ENCODE measurements around the gene EFNA5.

EFNA5 gene

DNA sequence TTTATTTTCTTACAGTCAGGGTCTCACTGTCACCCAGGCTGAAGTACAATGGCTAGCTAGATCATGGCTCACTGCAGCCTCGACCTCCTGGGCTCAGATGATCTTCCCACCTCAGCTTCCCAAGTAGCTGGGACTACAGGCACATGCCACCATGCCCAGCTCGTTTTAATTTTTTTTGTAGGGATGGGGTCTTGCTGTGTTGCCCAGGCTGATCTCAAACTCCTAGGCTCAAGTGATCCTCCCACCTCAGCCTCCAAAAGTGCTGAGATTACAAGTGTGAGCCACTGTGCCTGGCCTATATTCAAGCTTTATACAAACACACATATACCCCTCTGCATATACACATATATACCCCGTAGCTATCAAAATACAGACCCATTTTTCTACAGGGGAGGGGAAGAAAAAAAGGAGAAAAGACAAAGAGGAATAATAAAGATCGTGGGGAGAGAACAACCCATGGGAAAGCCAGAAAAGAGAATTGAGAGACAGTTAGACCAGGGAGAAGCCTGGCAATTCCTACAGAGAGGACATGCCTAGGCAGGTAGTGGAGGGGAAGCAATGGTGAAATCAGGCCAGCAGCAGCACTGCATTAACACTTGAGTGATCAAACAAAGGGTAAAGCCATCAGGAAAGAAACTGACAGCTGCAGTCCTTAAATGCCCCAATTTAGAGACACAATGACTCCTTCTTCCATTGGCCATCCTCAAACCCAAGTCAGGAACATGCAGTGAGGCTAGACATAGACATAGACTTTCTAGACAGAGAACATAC is 102.7 kb downstream of the EFNA5 start:
- no peak for DNase-seq

DNA sequence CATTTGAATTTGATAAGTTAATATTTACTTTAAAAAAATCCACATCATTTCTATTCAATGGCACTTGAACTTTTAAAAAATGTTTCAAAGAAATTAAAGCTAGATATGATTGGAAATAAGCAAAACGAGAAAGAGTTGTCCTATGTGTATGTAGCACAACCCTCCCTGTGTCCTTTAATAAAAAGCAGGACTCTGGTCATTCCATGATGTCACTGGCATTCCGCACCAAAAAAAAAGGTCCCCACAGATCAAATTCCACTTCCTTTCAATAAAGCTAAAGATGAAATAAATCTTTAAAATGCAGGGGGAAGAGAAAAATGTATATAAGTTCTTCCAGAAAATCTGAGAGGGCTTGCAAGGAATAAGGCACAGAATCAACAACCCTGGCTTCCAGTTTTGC is 103.8 kb downstream of the EFNA5 start:
- DNase-seq: no peak

DNA sequence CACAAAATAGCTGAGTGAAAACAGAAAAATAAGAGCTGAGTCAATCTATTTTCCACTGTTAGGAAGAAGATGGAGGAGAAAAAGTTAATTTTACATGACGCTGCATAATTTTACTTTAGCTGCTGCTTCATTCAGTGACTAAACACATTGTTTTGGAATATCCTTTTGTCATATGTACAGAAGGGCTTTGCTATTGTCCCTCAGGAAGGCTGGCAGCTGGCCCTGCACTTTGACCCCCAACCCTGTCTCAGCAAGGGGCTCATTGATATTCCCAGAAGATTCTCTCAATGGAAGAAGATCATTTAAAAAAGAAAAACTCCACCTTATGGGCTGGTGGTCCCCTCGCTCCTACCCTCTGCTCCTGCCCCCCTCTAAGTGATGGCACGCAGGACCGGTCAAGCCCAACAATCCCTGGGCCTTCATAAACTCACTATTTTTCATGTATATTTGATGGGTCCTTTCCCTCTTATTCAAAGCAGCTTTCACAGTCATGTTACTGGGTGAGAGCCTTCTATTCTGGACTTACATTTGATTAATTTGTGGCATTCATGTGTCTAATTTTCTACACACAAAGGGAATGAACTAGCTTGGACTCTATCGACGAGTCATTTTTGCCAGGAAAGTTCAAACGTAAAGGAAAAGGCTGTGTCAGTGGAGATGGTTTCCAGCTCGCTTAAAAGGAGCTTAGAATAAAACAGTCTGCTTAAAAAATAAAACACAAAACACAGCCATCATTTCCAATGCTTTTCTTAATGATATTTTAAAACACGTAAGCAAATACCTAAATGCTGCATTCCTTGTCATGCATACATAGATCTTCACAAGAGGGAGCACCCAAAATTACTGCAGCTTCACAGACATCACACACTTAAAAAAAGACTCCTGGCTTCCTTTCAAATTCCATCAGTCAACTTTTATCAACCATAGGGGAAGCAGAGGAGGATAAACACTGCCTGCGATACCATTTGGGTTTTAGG is 104.7 kb downstream of the EFNA5 start:
- no peak for DNase-seq

DNA sequence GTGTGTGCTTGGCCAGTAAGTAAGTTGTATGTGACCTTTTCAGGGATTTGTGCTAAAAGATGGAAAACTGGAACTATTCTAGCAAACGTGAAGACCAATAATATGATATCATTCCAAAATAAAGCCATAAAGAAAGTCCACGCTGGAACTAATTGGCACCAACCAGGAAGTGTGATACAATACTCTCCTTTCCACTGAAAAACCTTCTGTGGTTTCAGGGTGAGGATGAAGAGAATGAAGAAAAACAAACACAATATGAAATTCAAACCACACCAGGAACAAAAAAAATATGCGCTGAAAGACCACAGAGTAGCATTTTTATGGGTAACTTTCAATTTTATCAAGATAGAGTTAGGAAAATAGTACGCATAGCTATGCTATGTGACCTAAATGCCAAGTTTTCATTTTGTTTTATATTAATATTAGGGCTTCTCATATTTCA is 105.8 kb downstream of the EFNA5 start:
- no peak for DNase-seq

DNA sequence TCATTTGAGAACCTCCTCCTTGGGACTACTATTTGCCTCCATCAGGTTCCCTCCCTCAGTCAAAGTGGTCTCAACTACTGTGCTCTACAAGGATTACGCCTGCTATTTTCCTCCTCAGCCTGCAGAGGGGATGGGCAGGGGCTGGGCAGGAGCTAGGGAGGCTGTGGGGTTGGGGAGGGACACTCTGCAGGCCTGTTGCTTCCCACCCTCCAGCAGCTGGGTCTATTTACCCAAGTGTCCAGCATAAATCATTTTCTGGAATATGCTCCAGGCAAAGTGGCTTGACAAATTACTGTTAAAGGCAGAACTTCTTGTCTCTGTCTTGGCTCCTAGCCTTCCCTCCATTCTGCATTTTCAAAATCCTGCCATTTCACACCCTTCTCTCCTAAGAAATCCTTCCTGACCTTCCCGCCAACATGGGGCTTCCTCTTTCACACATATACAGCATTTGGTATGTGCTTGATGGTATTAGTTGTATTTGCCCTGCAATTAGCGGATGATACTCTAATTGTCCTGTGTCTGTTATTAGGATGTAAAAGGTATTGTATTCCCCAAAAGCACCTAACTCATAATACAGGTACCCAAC is 106.7 kb downstream of the EFNA5 start:
- no peak for DNase-seq

DNA sequence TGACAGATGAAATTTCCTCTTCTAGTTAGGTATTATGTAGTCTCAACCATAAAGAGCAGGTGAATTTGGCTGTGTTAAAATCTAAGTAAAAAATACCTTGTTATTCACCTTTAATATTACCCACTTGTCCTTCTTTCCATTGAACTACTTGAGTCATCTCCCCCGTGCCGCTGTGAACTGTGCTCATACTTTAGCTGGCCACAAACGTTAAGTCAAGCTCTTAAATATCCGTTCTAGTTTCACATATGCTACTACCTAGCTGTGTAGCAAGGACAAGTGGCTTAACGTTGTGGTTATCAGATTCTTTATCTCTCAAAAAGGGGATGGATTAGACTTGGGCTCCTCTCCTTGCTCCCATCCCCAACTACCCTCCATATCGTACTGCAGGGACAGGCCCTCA is 110.4 kb downstream of the EFNA5 start:
- no peak for DNase-seq

DNA sequence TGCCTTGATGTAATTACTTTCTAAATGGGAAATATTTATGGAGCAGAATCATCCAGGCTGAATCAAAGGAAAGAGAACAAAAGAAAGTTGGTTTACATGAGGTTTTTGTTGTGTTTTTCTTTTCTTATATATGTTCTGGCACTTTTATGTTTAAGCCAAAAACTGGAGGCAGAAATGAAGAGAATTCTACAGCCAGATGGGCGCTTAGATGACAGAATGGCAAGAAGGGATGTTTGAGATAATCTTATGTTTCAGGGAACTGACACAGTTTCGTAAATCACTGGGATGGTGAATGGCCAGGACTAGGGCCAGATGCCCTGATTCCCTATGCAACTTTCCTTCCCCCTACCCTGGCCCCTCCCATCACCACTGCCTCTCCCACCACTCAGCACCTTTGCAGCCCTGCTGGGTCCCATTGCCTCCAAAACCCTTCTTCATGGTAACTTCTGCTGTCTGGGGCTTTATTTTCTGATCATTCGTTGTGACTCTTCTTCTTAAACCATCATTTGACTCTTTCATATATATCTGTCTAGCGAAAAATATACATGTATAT is 111.8 kb downstream of the EFNA5 start:
- no peak for DNase-seq

DNA sequence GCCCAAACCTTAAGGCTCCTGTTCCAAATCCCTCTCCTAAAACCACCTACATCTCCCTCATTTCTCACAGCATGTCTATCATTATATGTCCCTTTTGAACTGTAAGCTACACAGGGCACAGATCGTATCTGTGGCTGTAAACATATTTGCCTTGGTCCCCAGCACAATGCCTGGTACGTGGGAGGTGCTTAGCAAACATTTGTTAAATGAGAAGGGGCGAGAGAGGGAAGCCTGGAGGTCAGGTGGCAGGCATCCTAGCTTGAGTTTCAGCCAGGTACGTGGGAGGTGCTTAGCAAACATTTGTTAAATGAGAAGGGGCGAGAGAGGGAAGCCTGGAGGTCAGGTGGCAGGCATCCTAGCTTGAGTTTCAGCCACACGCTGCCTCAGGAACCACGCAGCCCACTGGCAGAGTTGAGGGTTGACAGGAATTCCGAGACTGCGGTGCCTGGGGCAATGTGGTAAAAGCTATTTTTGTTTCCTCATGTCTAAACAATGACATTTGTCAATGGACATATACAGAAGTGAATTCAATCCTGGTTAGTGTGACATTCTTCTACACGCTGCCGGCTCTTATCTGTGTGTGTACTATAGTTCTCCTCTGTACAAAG is 113.6 kb downstream of the EFNA5 start:
- no peak for DNase-seq

DNA sequence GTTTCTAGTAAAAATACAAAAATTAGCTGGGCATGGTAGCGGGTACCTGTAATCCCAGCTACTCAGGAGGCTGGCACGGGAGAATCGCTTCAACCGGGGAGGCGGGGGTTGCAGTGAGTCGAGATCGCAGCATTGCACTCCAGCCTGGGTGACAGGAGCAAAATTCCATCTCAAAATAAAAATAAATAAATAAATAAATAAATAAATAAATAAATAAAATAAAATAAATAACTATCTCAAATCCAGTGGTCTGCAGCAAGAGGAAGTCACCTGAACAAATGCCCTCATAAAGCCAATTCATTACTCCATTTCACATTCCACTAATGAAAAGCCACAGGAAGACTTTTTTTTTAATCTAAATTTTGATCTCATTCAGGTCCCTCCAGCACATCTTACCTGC is 114.2 kb downstream of the EFNA5 start:
- no peak for DNase-seq

DNA sequence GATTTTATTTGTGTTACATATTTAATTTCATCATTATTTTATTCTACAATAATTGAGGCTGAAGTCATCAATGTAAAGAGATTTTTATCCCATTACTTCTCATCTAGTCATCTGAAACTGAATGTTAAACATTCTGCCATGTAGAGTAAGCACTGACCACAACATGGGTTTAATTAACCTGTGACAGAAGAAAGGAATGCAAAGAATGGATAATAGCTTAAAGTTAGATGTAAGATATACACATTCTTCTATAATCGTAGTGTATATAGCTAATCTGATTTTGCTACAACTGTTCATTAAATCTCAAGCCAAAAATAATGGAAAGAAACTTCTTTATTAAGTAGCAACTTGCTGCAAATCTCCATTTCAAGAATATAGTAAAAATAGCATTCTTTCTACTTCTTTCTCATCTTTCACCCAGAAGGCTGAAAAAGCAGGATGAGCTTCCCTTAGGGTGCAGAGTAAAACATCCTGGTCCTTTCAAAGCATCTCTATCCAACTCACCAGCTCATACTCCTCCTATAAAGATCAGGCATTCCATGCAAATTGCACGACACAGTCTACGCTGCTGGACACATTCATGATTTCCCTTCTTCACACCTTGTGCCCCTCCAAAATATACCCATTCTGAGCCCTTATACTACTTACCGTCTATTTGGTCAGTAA is 115.2 kb downstream of the EFNA5 start:
- DNase-seq: no peak

DNA sequence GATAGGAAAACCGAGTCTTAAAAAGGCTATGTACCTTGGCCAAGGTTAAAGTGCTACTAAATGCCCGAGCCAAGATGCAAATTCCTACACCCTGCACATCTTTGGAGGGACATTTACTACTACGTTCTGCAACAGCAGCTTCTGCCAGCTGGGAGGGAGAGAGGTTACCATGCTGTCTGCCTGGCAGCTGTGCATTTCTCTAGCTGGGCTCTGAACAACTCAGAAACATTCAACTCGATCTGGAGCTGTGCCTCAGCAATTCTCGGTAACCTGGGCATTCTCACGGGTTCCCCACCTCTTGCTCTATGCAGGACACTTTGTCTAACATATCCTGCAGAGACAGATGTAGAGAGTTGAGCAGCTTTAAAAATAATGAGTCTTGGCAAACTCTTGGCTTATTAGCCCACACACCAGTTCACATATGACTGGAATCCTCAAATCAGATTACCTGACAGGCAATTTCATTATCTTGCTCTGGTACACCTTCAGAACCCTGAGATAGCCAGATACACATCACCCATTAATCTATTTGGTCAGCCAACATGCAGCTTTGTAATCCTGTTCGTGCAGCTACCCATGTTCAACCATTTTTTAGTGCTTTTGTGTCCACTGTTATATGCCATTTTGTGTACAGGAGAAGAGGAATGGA is 115.8 kb downstream of the EFNA5 start:
- no peak for DNase-seq

DNA sequence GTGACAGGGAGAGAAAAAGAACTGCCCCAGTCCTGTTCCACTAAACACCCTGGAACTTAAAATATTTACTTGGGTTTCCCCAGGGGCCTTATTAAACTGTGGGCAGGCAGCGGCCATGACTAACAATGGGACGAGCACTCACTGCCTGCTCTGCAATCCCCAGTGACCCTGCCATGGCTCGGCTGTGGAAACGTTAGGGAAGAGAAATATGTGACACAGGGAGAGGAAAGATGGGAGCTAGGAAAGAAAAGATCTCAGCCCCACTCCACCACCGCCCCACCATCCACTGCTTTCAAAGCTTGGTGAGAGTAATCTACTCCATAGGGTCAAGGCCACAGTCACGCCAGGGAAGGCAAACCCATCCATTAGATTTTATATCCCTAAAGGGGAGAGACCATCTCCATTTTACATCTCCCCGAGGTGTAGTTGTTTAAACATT is 117.6 kb downstream of the EFNA5 start:
- DNase-seq: no peak

DNA sequence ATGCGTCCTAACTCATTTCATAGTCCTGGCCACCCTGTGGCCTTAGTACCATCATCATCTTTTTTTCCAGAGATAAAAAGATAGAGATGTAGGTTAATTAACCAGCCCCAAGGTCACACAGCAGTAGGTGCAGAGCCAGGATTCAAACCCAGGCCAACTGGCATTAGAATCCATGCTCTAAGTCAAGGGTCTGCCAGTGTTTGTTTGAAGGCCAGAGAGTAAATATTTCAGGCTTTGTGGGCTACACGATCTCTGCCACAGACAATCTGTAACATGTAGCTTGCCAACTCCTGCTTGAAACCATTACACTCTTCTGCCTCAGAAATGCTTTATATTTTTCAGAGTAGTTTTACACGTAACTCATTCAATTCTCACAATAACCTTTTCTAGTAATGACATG is 119.6 kb downstream of the EFNA5 start:
- no peak for DNase-seq

DNA sequence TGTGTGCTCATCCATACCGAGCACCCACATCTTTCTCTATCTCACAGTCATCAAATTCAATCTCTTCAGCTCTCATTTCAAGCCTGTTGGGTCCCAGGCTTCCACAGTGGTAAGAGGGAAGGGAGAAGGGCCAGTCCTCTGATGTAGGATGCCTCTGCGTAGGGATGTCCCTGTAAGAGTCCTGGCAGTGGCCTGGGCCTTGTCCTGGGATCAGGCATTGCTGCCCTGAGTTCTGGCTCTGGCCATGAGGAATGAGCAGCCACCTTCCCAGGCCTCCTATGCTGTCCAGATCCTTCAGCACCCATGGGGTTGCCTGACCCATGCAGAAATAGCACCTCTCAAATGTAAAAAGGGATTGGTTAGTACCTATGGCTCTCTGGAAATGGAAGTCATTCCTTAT is 121.2 kb downstream of the EFNA5 start:
- no peak for DNase-seq

DNA sequence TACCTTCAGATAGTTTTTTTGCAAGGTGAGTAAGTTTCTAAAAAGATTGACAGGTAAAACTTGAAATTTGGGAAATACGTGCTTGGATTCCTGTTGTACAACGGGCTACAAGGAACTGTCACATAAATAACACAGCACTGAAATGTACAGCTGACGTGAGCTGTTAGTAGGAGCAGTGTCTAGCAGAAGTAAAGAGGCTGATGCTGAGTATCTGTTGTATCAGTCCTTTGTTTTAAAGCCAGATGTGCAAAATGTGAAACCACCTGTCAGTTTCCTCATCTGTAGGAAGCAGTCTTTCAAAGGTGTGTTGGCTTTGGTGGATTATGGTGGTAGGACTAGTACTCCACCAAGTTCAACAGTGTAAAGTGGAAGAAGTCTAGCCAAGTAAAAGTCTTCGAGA is 122.3 kb downstream of the EFNA5 start:
- no peak for DNase-seq

DNA sequence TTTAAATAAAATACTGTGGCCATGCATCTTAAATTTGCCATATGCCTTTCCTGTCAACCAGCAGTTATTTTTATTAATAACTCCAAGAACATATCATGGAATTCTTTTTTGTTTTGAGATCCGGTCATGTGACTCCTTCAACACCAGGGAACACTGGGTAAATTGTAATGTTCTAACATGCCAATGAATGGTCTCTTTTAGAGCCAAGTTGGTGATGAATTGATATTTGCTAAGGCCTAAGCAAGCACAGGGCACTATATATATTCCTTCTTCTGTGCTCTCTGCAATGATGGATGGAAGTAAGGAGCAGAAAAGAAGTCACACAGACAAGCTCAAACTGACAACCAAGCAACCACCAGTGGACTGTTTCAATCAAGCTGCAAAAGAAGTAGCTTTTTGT is 124.0 kb downstream of the EFNA5 start:
- DNase-seq: no peak

DNA sequence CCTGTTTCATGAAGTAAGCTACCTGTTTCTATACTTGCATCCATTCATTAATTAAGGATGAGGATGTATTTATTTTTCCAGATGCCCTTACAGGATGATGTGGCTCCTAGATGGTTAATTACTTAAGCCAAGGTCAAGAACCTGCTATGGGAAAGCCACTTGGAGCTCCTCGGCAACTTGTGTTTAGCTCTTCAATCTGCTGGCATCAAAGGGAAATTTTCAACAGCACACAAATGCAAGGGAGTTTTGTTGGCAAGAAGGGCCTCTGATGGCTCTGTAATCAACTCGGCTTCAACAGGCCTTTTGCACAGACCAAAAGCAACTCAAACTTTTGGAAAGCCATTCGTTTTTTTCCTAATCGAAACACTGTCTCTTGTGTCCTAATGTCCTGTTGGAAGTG is 125.3 kb downstream of the EFNA5 start:
- no peak for DNase-seq

DNA sequence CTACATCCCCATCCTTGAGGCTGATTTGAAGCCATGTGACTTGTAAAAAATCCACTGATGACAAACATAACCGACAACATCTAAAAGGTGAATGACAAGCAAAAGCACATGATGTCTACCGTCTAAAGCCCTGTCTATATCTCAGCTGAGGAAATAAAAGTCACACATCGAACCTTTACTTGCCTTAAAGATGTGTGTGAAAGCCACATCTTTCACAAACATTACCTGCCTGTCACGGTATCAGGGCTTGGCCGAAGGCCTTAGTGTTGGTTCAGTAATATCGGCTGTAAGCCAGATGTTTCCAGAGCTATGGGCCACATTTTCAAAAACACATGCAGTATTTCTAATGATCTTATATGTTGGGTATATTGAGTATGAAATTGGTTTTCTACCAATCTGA is 125.8 kb downstream of the EFNA5 start:
- no peak for DNase-seq

DNA sequence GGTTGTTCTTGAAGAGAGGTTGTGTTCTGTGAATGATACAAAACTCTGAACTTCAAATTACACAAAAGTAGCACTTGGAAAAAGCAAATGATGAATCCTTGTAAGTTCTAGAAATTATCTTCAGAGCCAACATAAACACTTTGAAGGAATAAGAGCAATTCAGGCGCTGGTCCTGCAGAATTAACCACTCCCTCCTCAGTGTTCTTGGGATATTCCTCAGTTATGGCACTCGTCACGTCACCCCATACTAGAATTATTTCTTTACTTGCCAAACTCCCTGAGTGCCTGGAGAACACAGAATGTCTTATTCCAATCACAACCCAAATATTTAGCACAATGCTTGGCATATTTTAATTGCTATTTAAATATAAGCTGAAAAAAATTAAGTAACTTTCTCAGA is 126.3 kb downstream of the EFNA5 start:
- no peak for DNase-seq

DNA sequence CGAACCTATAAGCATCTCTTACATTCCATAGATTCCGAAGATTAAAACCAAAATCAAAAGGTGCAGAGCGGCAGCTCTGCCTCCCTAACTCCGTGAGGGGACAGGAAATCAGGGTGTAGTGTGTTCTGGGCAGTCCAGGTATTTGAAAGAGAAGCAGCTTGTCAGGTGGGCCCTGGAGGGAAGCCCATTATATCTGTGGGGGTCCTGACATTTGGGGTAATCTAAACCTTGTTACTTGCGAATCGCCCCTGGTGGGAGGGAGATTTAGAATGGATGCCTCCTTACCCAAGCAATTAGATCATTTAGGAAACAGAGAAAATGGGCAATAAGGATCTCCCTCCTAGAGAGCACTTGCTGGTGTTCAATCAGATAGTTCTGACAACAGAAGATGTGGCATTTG is 126.9 kb downstream of the EFNA5 start:
- DNase-seq: no peak

DNA sequence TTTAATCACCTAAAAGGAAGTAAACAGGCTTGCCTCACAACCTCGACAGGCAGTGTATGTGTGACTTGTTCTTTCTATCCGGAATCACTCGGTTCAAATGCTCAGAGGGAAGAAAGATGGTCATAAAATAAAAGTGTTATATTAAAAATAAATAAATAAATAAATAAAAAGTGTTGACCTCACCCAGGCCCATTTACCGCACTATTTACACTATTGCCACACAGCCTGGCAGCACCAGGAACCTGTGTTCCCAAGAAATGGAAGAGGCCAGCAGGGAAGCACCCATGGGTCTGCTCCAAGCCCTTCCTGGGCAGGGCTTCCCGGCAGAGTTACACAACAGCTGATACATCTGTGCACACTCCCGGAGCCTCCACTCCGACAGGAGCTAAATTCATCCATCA is 127.9 kb downstream of the EFNA5 start:
- DNase-seq: no peak

DNA sequence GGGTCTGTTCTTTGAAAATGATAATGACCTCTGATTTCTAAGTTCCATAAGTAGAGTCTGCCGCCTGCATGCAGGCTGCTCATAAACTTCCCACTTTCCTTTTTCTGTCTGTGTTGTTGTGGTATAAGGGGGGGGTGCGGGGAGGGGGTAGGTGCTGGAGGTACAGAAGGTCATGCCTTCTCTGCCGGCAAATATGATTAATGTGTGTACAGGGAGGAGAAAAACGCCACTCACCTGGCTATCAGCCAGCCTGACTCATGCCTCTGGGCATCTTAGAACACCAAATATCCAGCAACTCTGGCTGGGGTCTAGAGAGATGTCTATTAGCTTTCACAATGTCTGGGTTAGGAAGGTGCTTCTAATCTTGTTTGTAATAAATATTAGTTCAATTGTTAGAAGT is 128.3 kb downstream of the EFNA5 start:
- no peak for DNase-seq
